Astrocyte (in vitro differentiated cells and primary cell): Measurements from ENCODE around the gene TRPV2. TPM values are rescaled to one million over a fixed set of nuclear protein-coding genes. Genes with fewer than 3 reads are reported as not detected.
A peak's percentile ranks its signal among the peaks of the same experiment; 100 is the strongest.

Experiments used
- DNase-seq: peaks from one replicate; pipeline ENCODE4 v3.0.0-alpha.2; 2010; ENCODE audit warnings: low read depth
- FAIRE-seq: peaks from 2 replicates; lab custom pipeline; 2011; peaks lifted over from hg19 to GRCh38; lab: Jason Lieb, UNC
- H2AFZ ChIP-seq: 2 replicates; pipeline ENCODE4 v1.6.0; 2012; ENCODE audit warnings: low read depth, low read length, inconsistent platforms
- H3K27ac ChIP-seq: 2 replicates; pipeline ENCODE4 v1.5.1; 2011; ENCODE audit warnings: low read depth, low read length, inconsistent platforms
- H3K27me3 ChIP-seq: 2 replicates; pipeline ENCODE4 v1.6.0; 2011; ENCODE audit warnings: low read length, inconsistent platforms; ENCODE audit not compliant: insufficient read depth
- H3K36me3 ChIP-seq: 2 replicates; pipeline ENCODE4 v1.5.1; 2011; ENCODE audit warnings: low read length, inconsistent platforms; ENCODE audit not compliant: insufficient read depth
- H3K4me1 ChIP-seq: 2 replicates; pipeline ENCODE4 v1.5.1; 2011; ENCODE audit warnings: low read length, inconsistent platforms; ENCODE audit not compliant: insufficient read depth
- H3K4me2 ChIP-seq: 2 replicates; pipeline ENCODE4 v1.6.0; 2012; ENCODE audit warnings: low read length, inconsistent platforms
- H3K4me3 ChIP-seq: 2 replicates; pipeline ENCODE4 v1.5.1; 2011; ENCODE audit warnings: low read depth, mild to moderate bottlenecking, low read length, inconsistent platforms; ENCODE audit not compliant: insufficient read depth
- H3K79me2 ChIP-seq: 2 replicates; pipeline ENCODE4 v1.6.0; 2012; ENCODE audit warnings: mild to moderate bottlenecking, low read length, inconsistent platforms; ENCODE audit not compliant: insufficient read depth
- H3K9ac ChIP-seq: 2 replicates; pipeline ENCODE4 v1.6.0; 2012; ENCODE audit warnings: mild to moderate bottlenecking, low read length, inconsistent platforms
- H3K9me3 ChIP-seq: 2 replicates; pipeline ENCODE4 v1.5.1; 2012; ENCODE audit warnings: low read depth, mild to moderate bottlenecking, low read length, inconsistent platforms; ENCODE audit not compliant: insufficient read depth
- H4K20me1 ChIP-seq: 2 replicates; pipeline ENCODE4 v1.6.0; 2012; ENCODE audit warnings: low read length, inconsistent platforms; ENCODE audit not compliant: insufficient read depth
- H3K27ac Mint-ChIP-seq: one replicate; pipeline ENCODE4 v1.8.0; 2021; ENCODE audit warnings: mild to moderate bottlenecking, mixed read lengths; ENCODE audit not compliant: unreplicated experiment
- H3K27me3 Mint-ChIP-seq: one replicate; pipeline ENCODE4 v1.8.0; 2021; ENCODE audit warnings: low read depth, mixed read lengths; ENCODE audit not compliant: unreplicated experiment
- H3K36me3 Mint-ChIP-seq: one replicate; pipeline ENCODE4 v1.8.0; 2021; ENCODE audit warnings: low read depth, mixed read lengths; ENCODE audit not compliant: unreplicated experiment
- H3K4me1 Mint-ChIP-seq: one replicate; pipeline ENCODE4 v1.8.0; 2021; ENCODE audit warnings: low read depth, mixed read lengths; ENCODE audit not compliant: unreplicated experiment
- H3K4me3 Mint-ChIP-seq: one replicate; pipeline ENCODE4 v1.8.0; 2021; ENCODE audit warnings: mild to moderate bottlenecking, moderate library complexity, mixed read lengths; ENCODE audit not compliant: unreplicated experiment
- H3K9me3 Mint-ChIP-seq: one replicate; pipeline ENCODE4 v1.8.0; 2021; ENCODE audit warnings: mild to moderate bottlenecking, mixed read lengths; ENCODE audit not compliant: unreplicated experiment
- CTCF ChIP-seq: IDR thresholded peaks from 2 replicates; pipeline ENCODE4 v1.5.1; 2011; ENCODE audit warnings: low read depth, mild to moderate bottlenecking, inconsistent platforms, low read length, moderate library complexity; ENCODE audit not compliant: insufficient read depth
- EZH2 ChIP-seq: IDR thresholded peaks from 2 replicates; pipeline ENCODE4 v1.6.1; 2012; ENCODE audit warnings: mild to moderate bottlenecking, low read length, inconsistent platforms; ENCODE audit not compliant: insufficient read depth
- total RNA-seq: library from RNA; stranded (reverse); gene quantifications from 2 replicates; pipeline ENCODE4 v1.2.1, GENCODE V29; 2021

Gene TRPV2
- total RNA-seq, 1 donor from 2014 or later = 0.86 TPM

- Histone ChIP-seq H3K4me3 (no peak overlapping the region), H3K27ac (no peak overlapping the region), H3K9ac (no peak overlapping the region), H3K4me2 (peak overlapping the region; percentile 47), H2AFZ (peak overlapping the region; percentile 16), H3K9me3 (no peaks in the 10 kb centered on the region), H4K20me1 (no peaks in the 10 kb centered on the region), H3K27me3 (no peaks in the 10 kb centered on the region), H3K79me2 (no peaks in the 10 kb centered on the region), H3K36me3 (no peaks in the 10 kb centered on the region), H3K4me1 (peaks cover 5% of the 10 kb centered on the region)
- TF ChIP-seq EZH2 (no peak), CTCF (no peak)
- DNase-seq = peak; percentile 26
- no peak for FAIRE-seq
- Mint-ChIP-seq H3K9me3 (no peaks in the 10 kb centered on the region), H3K27ac (peak overlapping the region; percentile 10), H3K36me3 (peaks cover 2% of the 10 kb centered on the region), H3K4me1 (peaks cover 3% of the 10 kb centered on the region), H3K4me3 (no peak overlapping the region), H3K27me3 (no peaks in the 10 kb centered on the region)
These were observed 7.3 kb upstream of the TRPV2 start for GRCh38 chr17:16407911-16408588.

- Histone ChIP-seq H3K36me3 (no peaks in the 10 kb centered on the region), H3K4me1 (peaks cover 47% of the 10 kb centered on the region), H2AFZ (no peak overlapping the region), H3K79me2 (peaks cover 19% of the 10 kb centered on the region), H4K20me1 (peaks cover 4% of the 10 kb centered on the region), H3K27me3 (no peaks in the 10 kb centered on the region), H3K27ac (peak overlapping the region; percentile 92), H3K9ac (no peak overlapping the region), H3K4me3 (no peak overlapping the region), H3K4me2 (peak overlapping the region; percentile 88), H3K9me3 (no peaks in the 10 kb centered on the region)
- Mint-ChIP-seq H3K27me3 (no peaks in the 10 kb centered on the region), H3K9me3 (no peaks in the 10 kb centered on the region), H3K27ac (no peak overlapping the region), H3K4me1 (peaks cover 31% of the 10 kb centered on the region), H3K4me3 (no peak overlapping the region), H3K36me3 (no peaks in the 10 kb centered on the region)
- no peak for FAIRE-seq
- no peak for DNase-seq
- TF ChIP-seq EZH2 = no peak
- TF ChIP-seq CTCF = no peak
These were observed 2.0 kb downstream of the TRPV2 start for GRCh38 chr17:16417399-16417798.
